NCI-H526 (cell line): ENCODE measurements around the gene GASK1A.

Experiments used
- DNase-seq, 2 experiments: peaks; one replicate each; lab custom pipeline; 2025; lab: John Stamatoyannopoulos, UW

Gene GASK1A

GRCh38 chr3:43087249-43087776 lies 108.2 kb downstream of the GASK1A start:
- DNase-seq, result no peak

GRCh38 chr3:43089081-43089480 lies 110.0 kb downstream of the GASK1A start:
- DNase-seq, result no peak

GRCh38 chr3:43090238-43090637 lies 111.1 kb downstream of the GASK1A start:
- DNase-seq, result no peak

GRCh38 chr3:43091481-43091880 lies 112.4 kb downstream of the GASK1A start:
- DNase-seq, result no peak

- DNase-seq, result no peak
Observed at GRCh38 chr3:43093006-43093405, 113.9 kb downstream of the GASK1A start.

- DNase-seq, result no peak
Observed at GRCh38 chr3:43093974-43094373, 114.9 kb downstream of the GASK1A start.

- no peak for DNase-seq
Observed at GRCh38 chr3:43094381-43094780, 115.3 kb downstream of the GASK1A start.

GRCh38 chr3:43094851-43095250 lies 115.7 kb downstream of the GASK1A start:
- no peak for DNase-seq

GRCh38 chr3:43095370-43095769 lies 116.3 kb downstream of the GASK1A start:
- no peak for DNase-seq

- no peak for DNase-seq
Observed at GRCh38 chr3:43096761-43097160, 117.7 kb downstream of the GASK1A start.

GRCh38 chr3:43097400-43098080 lies 118.4 kb downstream of the GASK1A start:
- peak; percentile 16 to 73 for DNase-seq

GRCh38 chr3:43098761-43099160 lies 119.7 kb downstream of the GASK1A start:
- DNase-seq, result no peak

- DNase-seq, result peak; percentile 57 to 64
Observed at GRCh38 chr3:43102773-43103480, 123.8 kb downstream of the GASK1A start.

GRCh38 chr3:43104039-43104438 lies 124.9 kb downstream of the GASK1A start:
- DNase-seq, result no peak

GRCh38 chr3:43104660-43105595 lies 125.8 kb downstream of the GASK1A start:
- DNase-seq, result peak in 1 of 2 experiments; percentile 25

- DNase-seq, result peak; percentile 21 to 93
Observed at GRCh38 chr3:43105596-43106292, 126.6 kb downstream of the GASK1A start, which contains the start of gene POMGNT2. Gene POMGNT2 (minus strand): TSS chr3:43106079. CDS start chr3:43081431, 24,648 bp downstream.

GRCh38 chr3:43106293-43106628 lies 127.2 kb downstream of the GASK1A start:
- no peak for DNase-seq
